GM23248 (cell line): ENCODE measurements around the gene SLC6A4.

ENCODE experiments used
- EZH2 ChIP-seq: fragments of 200-600 bp; sonication (generic); IDR thresholded peaks from 2 replicates; pipeline ENCODE4 v1.6.1; 2018; ENCODE audit warnings: antibody characterized with exemption, mild to moderate bottlenecking; ENCODE audit not compliant: insufficient read depth, poor library complexity, severe bottlenecking
- EZH2phosphoT487 ChIP-seq: fragments of 200-600 bp; sonication (generic); IDR thresholded peaks from 2 replicates; pipeline ENCODE4 v1.6.1; 2018; ENCODE audit warnings: antibody characterized with exemption, moderate library complexity, mild to moderate bottlenecking, low read depth; ENCODE audit not compliant: insufficient read depth

DNA sequence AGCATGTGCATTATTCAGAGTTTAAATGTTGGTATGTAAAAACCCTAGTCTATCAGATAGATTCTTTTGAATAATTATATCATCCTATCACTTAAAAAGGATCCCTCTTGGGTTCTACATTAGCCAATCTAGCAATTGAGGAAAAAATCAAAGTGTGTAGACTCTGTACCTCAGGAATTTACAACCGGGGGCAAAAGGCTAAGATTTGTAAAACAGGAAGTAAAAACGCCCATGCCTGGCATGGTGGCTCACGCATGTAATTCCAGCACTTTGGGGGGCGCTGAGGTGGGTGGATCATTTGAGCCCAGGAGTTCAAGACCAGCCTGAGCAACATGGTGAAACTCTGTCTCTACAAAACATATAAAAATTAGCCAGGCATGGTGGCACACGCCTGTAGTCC is 58.6 kb downstream of the SLC6A4 start:
- TF ChIP-seq EZH2phosphoT487 (no peak), EZH2 (no peak)
